HUES48 (cell line): Measurements from ENCODE around the gene POFUT1.
"Not testable (repeated sequence)": the region's sequence is repeated elsewhere in the genome, so short reads cannot be mapped to it uniquely, and the experiment has no call there.

ENCODE experiments used
- H3K27ac ChIP-seq: one replicate; pipeline ENCODE4 v1.7.0; 2013; ENCODE audit warnings: low read depth, low read length, inconsistent platforms
- H3K27me3 ChIP-seq: 2 replicates; pipeline ENCODE4 v1.6.1; 2013; ENCODE audit warnings: mild to moderate bottlenecking, low read length; ENCODE audit not compliant: control insufficient read depth, insufficient read depth
- H3K36me3 ChIP-seq: 2 replicates; pipeline ENCODE4 v1.6.1; 2013; ENCODE audit warnings: low read length; ENCODE audit not compliant: control insufficient read depth, insufficient read depth
- H3K4me1 ChIP-seq: 2 replicates; pipeline ENCODE4 v1.6.1; 2013; ENCODE audit warnings: mild to moderate bottlenecking, low read length; ENCODE audit not compliant: control insufficient read depth, insufficient read depth
- H3K4me3 ChIP-seq: 2 replicates; pipeline ENCODE4 v1.5.1; 2013; ENCODE audit warnings: mild to moderate bottlenecking, low read depth, low read length
- H3K9ac ChIP-seq: 2 replicates; pipeline ENCODE4 v1.6.1; 2013; ENCODE audit warnings: mild to moderate bottlenecking, low read depth, low read length, moderate library complexity
- H3K9me3 ChIP-seq: 2 replicates; pipeline ENCODE4 v1.6.1; 2013; ENCODE audit warnings: low read length; ENCODE audit not compliant: control insufficient read depth, insufficient read depth

The POFUT1 gene

DNA sequence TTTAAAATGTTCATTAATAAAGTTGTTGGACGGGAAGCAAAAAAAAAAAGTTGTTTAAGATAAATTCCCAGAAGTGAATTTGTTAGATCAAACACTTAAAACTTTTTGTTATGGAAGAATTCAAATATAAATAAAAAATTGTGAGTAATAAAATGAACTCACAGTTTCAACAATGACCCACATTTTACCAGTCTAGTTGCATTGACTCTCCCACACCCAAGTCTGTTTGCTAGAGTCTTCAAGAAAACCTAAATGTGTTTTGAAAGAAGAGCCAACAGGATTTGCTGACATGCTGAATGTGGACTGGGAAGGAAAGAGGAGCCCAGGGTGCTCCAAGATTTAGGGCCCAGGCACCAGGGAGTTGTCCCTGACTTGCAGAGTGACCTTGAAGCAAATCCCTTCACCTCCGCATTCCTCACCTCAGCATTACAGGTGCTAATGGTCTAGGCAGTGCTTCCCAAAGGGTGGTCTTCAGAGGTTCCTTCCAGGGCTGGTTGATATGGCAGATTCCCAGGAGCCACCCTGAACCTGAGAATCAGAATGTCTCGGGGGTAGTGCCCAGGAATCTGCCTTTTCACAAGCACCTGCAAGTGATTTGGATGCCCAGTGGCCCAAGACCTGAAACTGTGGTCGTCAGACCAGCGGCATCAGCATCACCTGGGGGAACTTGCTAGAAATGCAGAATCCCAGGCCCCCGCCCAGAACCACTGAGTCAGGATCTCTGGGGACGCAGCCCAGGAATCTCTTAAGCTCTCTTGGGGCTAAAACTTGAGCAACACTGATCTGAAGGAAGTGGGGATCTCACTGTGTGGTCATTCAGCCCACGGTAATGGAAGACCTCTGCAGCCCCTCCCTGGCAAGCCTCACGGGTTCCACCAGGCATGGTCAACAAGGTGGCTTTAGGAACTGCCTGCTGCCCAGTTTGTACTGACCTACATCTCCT lies 31.1 kb downstream of the POFUT1 start:
- Histone ChIP-seq H3K27me3 (no peaks in the 10 kb centered on the region), H3K4me1 (peaks cover 16% of the 10 kb centered on the region), H3K27ac (peak overlapping the region; percentile 32), H3K9me3 (no peaks in the 10 kb centered on the region), H3K36me3 (peaks cover 19% of the 10 kb centered on the region), H3K4me3 (no peak overlapping the region), H3K9ac (no peak overlapping the region)

DNA sequence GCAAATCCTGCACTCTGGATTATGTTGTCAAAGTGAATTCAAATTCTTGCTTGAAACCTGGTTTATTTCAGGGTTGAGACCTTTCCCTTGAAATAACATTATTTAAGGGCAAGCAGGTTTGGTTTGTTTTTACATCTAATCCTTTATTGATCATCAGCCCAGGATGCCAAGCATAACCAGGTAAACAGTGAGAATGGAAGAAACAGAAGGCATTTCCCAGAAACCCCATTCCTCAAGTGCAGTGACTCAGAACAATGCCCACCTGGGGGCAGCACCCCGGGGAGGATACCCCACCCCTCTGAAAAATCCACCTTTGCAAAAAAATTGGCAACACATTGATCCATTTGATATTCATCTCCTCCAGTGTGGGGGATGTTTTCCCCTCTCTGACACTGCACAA lies 32.5 kb downstream of the POFUT1 start:
- Histone ChIP-seq H3K9me3 (no peaks in the 10 kb centered on the region), H3K4me3 (peak overlapping the region; percentile 27; the same call in 1 of the 2 replicates), H3K4me1 (peaks cover 16% of the 10 kb centered on the region), H3K27ac (peak overlapping the region; percentile 35), H3K9ac (no peak overlapping the region), H3K27me3 (no peaks in the 10 kb centered on the region), H3K36me3 (peaks cover 5% of the 10 kb centered on the region)

- H3K27me3 ChIP-seq: no peaks in the 10 kb centered on the region
- H3K27ac ChIP-seq: no peak overlapping the region
- no peaks in the 10 kb centered on the region for H3K36me3 ChIP-seq
- H3K4me1 ChIP-seq: peaks cover 16% of the 10 kb centered on the region
- no peaks in the 10 kb centered on the region for H3K9me3 ChIP-seq
- H3K9ac ChIP-seq: no peak overlapping the region
- no peak overlapping the region for H3K4me3 ChIP-seq
Measured at GRCh38 chr20:32241807-32242206, 34.1 kb downstream of the POFUT1 start.

DNA sequence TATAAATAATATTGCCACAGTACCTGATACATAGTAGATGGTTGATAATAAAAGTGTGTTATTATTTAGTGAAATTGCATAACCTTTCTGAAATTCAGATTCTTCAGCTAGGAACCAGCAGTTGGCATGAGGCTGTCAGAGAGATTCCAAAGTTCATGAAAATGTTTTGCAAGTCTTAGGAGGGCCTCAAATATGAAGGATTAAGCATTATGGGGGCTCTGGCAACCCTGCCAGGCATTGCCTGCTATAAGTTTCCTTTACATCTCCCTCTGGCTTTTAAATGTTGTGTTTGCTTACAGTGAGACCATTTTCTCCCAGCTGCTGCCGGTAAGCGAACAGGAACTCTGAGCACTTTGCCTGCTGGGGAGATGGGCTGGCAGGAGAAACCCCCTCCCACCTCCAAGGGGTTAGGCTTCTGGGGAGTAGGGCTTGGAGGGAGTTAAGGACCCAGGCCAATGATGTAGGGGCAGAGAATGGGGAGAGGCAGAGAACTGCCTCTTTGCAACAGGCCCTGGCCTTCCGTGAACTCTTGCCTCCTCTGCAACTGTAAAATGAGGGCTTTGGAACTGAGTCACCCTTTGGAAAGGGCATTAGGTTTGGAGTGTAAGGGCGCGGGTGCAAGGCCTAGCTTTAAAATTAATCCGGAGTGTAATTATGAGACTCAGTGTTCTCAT lies 36.6 kb downstream of the POFUT1 start:
- H3K36me3 ChIP-seq: no peaks in the 10 kb centered on the region

GRCh38 chr20:32244959-32245358 lies 37.3 kb downstream of the POFUT1 start:
- Histone ChIP-seq H3K27ac (no peak overlapping the region), H3K36me3 (no peaks in the 10 kb centered on the region), H3K9ac (no peak overlapping the region), H3K4me3 (no peak overlapping the region), H3K9me3 (no peaks in the 10 kb centered on the region), H3K27me3 (no peaks in the 10 kb centered on the region), H3K4me1 (peaks cover 6% of the 10 kb centered on the region)

More for the DNA sequence above, 36.6 kb downstream of the POFUT1 start:
- Histone ChIP-seq H3K9me3 (no peaks in the 10 kb centered on the region), H3K9ac (no peak overlapping the region), H3K27me3 (no peaks in the 10 kb centered on the region), H3K27ac (no peak overlapping the region), H3K4me1 (peaks cover 10% of the 10 kb centered on the region), H3K4me3 (no peak overlapping the region)

- not testable (repeated sequence) for H3K27ac ChIP-seq, H3K27me3 ChIP-seq, H3K9me3 ChIP-seq, H3K36me3 ChIP-seq, H3K4me3 ChIP-seq, H3K9ac ChIP-seq, H3K4me1 ChIP-seq
Measured at GRCh38 chr20:32246208-32246607, 38.5 kb downstream of the POFUT1 start.

- Histone ChIP-seq H3K27me3 (no peaks in the 10 kb centered on the region), H3K27ac (no peak overlapping the region), H3K9ac (no peak overlapping the region), H3K4me3 (no peak overlapping the region), H3K9me3 (no peaks in the 10 kb centered on the region), H3K4me1 (no peaks in the 10 kb centered on the region), H3K36me3 (no peaks in the 10 kb centered on the region)
Measured at GRCh38 chr20:32248043-32248442, 40.4 kb downstream of the POFUT1 start.

- H3K4me1 ChIP-seq: no peaks in the 10 kb centered on the region
- H3K9ac ChIP-seq: no peak overlapping the region
- no peaks in the 10 kb centered on the region for H3K9me3 ChIP-seq
- no peak overlapping the region for H3K4me3 ChIP-seq
- H3K27me3 ChIP-seq: no peaks in the 10 kb centered on the region
- no peaks in the 10 kb centered on the region for H3K36me3 ChIP-seq
- no peak overlapping the region for H3K27ac ChIP-seq
Measured at GRCh38 chr20:32249030-32249738, 41.5 kb downstream of the POFUT1 start.

DNA sequence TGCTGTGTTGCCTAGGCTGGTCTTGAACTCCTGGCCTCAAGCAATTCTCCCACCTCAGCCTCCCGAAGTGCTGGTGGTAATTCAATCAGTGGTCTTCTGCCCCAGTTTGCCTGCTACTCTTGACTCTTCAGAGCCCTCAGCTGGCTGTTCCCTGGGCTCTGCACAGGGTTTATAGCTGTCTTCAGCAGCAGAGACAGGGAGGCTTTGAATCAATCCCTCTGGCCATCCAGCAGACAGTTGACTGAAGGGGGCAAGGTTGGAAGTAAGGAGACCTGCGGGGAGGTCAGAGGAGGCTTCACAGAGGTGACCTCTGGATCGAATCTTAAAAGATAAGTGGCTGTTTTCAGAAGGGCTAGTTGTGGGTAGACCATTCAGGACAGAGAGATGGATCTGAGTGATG lies 43.8 kb downstream of the POFUT1 start:
- no peaks in the 10 kb centered on the region for H3K4me1 ChIP-seq
- no peak overlapping the region for H3K27ac ChIP-seq
- no peak overlapping the region for H3K4me3 ChIP-seq
- no peak overlapping the region for H3K9ac ChIP-seq
- no peaks in the 10 kb centered on the region for H3K27me3 ChIP-seq
- no peaks in the 10 kb centered on the region for H3K36me3 ChIP-seq
- H3K9me3 ChIP-seq: no peaks in the 10 kb centered on the region

- no peak overlapping the region for H3K4me3 ChIP-seq
- no peaks in the 10 kb centered on the region for H3K36me3 ChIP-seq
- no peak overlapping the region for H3K9ac ChIP-seq
- H3K27me3 ChIP-seq: no peaks in the 10 kb centered on the region
- H3K9me3 ChIP-seq: no peaks in the 10 kb centered on the region
- H3K4me1 ChIP-seq: no peaks in the 10 kb centered on the region
- no peak overlapping the region for H3K27ac ChIP-seq
Measured at GRCh38 chr20:32252189-32252588, 44.5 kb downstream of the POFUT1 start.

DNA sequence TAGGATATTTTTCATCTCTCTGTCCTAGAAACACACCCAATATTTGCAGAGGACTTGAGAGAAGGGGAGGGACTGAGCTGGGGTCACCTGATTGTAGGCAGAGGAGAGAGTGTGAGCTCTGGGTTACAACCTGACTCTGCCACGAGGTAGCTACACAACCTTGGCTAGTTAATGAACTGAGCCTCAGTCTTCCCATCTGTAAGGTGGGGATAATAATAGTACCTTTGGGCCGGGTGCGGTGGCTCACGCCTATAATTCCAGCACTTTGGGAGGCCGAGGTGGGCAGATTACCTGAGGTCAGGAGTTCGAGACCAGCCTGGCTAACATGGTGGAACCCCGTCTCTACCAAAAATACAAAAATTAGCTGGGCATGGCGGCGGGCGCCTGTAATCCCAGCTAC lies 53.3 kb downstream of the POFUT1 start:
- not testable (repeated sequence) for H3K9me3 ChIP-seq, H3K4me3 ChIP-seq, H3K4me1 ChIP-seq, H3K36me3 ChIP-seq, H3K27me3 ChIP-seq, H3K9ac ChIP-seq, H3K27ac ChIP-seq
